GM18511 (cell line): ENCODE results near the gene CITED4.
A peak's percentile ranks its signal among the peaks of the same experiment; 100 is the strongest.

Experiments
- ATAC-seq: cut with Tn5 transposase; IDR thresholded peaks from one replicate; pipeline ENCODE4 v1.9.1; 2021; ENCODE audit warnings: mild to moderate bottlenecking, moderate library complexity; ENCODE audit not compliant: unreplicated experiment

Gene CITED4

GRCh38 chr1:40837601-40838000 lies 24.6 kb downstream of the CITED4 start:
- ATAC-seq: no peak

GRCh38 chr1:40836283-40836682 lies 25.9 kb downstream of the CITED4 start:
- ATAC-seq: no peak

- no peak for ATAC-seq
These were observed 27.1 kb downstream of the CITED4 start for GRCh38 chr1:40834968-40835545.

GRCh38 chr1:40833979-40834378 lies 28.2 kb downstream of the CITED4 start:
- ATAC-seq: no peak

- no peak for ATAC-seq
These were observed 31.0 kb downstream of the CITED4 start for GRCh38 chr1:40831001-40831732.

- ATAC-seq: no peak
These were observed 31.7 kb downstream of the CITED4 start for GRCh38 chr1:40830419-40830943.

- no peak for ATAC-seq
These were observed 32.4 kb downstream of the CITED4 start for GRCh38 chr1:40829631-40830245.

- no peak for ATAC-seq
These were observed 36.2 kb downstream of the CITED4 start for GRCh38 chr1:40825996-40826395.

- peak; percentile 75 for ATAC-seq
These were observed 36.8 kb downstream of the CITED4 start for GRCh38 chr1:40825435-40825788.

GRCh38 chr1:40824591-40825434 lies 37.4 kb downstream of the CITED4 start:
- no peak for ATAC-seq

GRCh38 chr1:40823983-40824382 lies 38.2 kb downstream of the CITED4 start:
- no peak for ATAC-seq

GRCh38 chr1:40823345-40823744 lies 38.8 kb downstream of the CITED4 start:
- ATAC-seq: no peak

GRCh38 chr1:40822890-40823289 lies 39.3 kb downstream of the CITED4 start:
- ATAC-seq: no peak

- no peak for ATAC-seq
These were observed 41.1 kb downstream of the CITED4 start for GRCh38 chr1:40820911-40821693.

- ATAC-seq: no peak
These were observed 41.8 kb downstream of the CITED4 start for GRCh38 chr1:40820251-40820797.

- no peak for ATAC-seq
These were observed 43.1 kb downstream of the CITED4 start for GRCh38 chr1:40819101-40819500.

GRCh38 chr1:40818264-40818961 lies 43.8 kb downstream of the CITED4 start:
- ATAC-seq: peak; percentile 80

- peak; percentile 31 for ATAC-seq
These were observed 44.3 kb downstream of the CITED4 start for GRCh38 chr1:40817791-40818263.

GRCh38 chr1:40815420-40815819 lies 46.7 kb downstream of the CITED4 start:
- ATAC-seq: no peak
